Measurements from ENCODE around the gene SLC27A1. TPM values are rescaled to one million over a fixed set of nuclear protein-coding genes. Genes with fewer than 3 reads are reported as not detected.
A peak's percentile ranks its signal among the peaks of the same experiment; 100 is the strongest.

The SLC27A1 gene
- total RNA-seq, 1 donor from 2014 or later, result 59.3 TPM

DNA sequence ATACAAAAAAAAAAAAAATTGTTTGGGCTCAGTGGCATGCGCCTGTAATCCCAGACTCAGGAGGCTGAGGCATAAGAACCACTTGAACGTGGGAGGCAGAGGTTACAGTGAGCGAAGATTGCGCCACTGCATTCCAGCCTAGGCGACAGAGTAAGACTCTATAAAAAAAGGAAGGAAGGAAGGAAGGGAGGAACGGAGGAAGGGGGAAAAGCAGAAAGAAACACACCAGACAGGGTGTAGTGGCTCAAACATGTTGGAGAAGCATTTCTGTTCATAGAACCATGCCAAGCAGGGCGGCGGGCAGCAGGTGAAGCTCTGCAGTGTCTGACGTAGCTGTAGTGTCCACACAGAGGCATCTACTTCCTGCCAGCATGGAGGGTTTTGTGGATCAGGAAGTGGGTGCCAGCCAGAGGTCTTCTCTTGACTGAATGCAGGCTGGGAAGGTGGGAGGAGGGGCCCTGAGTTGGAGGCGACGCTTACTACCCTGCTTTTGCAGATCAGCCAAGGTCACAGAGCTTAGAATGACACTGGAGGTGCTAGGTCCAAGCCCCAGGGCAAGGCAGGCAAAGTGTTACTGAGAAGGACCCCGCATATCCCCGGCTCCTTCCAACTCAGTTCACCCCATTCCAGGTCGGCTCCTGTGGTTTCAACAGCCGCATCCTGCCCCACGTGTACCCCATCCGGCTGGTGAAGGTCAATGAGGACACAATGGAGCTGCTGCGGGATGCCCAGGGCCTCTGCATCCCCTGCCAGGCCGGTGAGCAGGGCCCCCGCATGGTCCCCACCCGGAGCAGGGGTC, 29.5 kb downstream of the SLC27A1 start:
- peaks cover 44% of the 10 kb centered on the region for H3K4me1 ChIP-seq
- H3K27ac ChIP-seq (replicated peaks), result peak overlapping the region; percentile 69
- H3K36me3 ChIP-seq, result peaks cover 54% of the 10 kb centered on the region
- no peak overlapping the region for H3K4me3 ChIP-seq
- intact Hi-C loops (cut with micrococcal nuclease), result no loop called here
- TF ChIP-seq, protein P1, sequence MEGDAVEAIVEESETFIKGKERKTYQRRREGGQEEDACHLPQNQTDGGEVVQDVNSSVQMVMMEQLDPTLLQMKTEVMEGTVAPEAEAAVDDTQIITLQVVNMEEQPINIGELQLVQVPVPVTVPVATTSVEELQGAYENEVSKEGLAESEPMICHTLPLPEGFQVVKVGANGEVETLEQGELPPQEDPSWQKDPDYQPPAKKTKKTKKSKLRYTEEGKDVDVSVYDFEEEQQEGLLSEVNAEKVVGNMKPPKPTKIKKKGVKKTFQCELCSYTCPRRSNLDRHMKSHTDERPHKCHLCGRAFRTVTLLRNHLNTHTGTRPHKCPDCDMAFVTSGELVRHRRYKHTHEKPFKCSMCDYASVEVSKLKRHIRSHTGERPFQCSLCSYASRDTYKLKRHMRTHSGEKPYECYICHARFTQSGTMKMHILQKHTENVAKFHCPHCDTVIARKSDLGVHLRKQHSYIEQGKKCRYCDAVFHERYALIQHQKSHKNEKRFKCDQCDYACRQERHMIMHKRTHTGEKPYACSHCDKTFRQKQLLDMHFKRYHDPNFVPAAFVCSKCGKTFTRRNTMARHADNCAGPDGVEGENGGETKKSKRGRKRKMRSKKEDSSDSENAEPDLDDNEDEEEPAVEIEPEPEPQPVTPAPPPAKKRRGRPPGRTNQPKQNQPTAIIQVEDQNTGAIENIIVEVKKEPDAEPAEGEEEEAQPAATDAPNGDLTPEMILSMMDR (IDR thresholded peaks at IDR 0.05; ENCODE audit: borderline replicate concordance), result no peak
- no peak for DNase-seq
- no peaks in the 10 kb centered on the region for H3K27me3 ChIP-seq (ENCODE audit: low read depth)
- no peaks in the 10 kb centered on the region for H3K9me3 ChIP-seq (replicated peaks)

DNA sequence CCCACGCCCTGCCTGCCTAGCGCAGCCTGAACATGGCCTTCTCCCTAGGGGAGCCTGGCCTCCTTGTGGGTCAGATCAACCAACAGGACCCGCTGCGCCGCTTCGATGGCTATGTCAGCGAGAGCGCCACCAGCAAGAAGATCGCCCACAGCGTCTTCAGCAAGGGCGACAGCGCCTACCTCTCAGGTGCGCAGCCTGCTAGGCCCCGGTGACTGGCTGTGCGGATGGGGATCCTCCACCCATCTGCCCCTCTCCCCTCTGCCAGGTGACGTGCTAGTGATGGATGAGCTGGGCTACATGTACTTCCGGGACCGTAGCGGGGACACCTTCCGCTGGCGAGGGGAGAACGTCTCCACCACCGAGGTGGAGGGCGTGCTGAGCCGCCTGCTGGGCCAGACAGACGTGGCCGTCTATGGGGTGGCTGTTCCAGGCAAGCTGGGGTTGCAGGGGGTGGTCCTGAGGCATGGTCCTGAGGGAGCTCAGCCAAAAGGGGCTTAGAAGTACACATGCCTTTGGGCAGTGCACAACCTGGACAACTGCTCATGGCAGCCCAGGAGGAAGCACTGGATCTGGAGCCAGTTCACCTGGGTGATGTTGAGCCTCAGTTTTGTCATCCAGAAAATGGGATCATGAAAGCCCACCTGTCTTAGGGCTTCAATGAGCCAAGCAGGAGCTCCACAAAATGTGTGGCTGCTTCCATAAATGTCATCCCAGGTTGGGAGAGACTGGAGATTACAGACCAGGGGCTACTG, 30.3 kb downstream of the SLC27A1 start:
- no peak for DNase-seq
- Histone ChIP-seq H3K36me3 (peaks cover 59% of the 10 kb centered on the region), H3K27me3 (ENCODE audit: low read depth) (no peaks in the 10 kb centered on the region), H3K4me1 (peaks cover 49% of the 10 kb centered on the region), H3K9me3 (replicated peaks) (no peaks in the 10 kb centered on the region), H3K27ac (replicated peaks) (peak overlapping the region; percentile 69), H3K4me3 (no peak overlapping the region)
- intact Hi-C loops (cut with micrococcal nuclease), result no loop called here
- TF ChIP-seq, protein P1 (IDR thresholded peaks at IDR 0.05; ENCODE audit: borderline replicate concordance), result no peak

DNA sequence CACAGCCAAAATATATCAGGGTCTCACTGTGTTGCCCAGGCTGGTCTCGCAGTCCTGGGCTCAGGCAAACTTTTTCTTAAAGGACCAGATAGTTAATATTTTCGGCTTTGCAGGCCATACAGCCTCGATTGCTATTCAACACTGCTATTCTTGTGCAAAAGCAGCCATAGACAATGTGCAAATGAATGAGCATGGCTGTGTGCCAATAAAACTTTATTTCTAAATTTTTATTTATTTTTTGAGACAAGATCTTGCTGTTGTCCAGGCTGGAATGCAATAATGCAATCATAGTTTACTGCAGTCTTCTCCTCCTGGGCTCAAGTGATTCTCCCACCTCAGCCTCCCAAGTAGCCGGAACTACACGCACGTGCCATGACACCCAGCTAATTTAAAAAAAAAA, 32.9 kb downstream of the SLC27A1 start:
- TF ChIP-seq, protein P1 (IDR thresholded peaks at IDR 0.05; ENCODE audit: borderline replicate concordance), result no peak
- Histone ChIP-seq H3K27ac (replicated peaks) (no peak overlapping the region), H3K27me3 (ENCODE audit: low read depth) (no peaks in the 10 kb centered on the region), H3K36me3 (peaks cover 47% of the 10 kb centered on the region), H3K4me1 (peaks cover 47% of the 10 kb centered on the region), H3K4me3 (no peak overlapping the region), H3K9me3 (replicated peaks) (no peaks in the 10 kb centered on the region)
- DNase-seq, result no peak
- intact Hi-C loops (cut with micrococcal nuclease), result no loop called here

DNA sequence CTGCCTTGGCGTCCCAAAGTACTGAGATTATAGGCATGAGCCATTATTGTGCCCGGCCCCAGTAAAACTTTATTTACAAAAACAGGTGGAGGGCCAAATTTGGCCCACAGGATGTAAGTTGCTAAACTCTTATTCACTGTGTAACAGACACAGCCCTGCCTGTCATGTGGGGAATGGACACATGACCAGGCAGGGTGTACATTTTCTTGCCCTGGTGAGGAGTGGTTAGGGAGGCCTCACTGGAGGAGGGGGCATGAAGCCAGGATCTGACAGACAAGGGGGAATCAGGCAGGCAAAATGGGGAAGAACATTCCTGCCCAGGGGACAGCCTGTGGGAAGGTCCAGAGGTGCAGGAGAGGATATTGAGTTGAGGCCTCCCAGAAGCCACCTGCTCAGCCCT, 33.7 kb downstream of the SLC27A1 start:
- intact Hi-C loops (cut with micrococcal nuclease), result no loop called here
- no peaks in the 10 kb centered on the region for H3K9me3 ChIP-seq (replicated peaks)
- no peaks in the 10 kb centered on the region for H3K27me3 ChIP-seq (ENCODE audit: low read depth)
- TF ChIP-seq, protein P1 (IDR thresholded peaks at IDR 0.05; ENCODE audit: borderline replicate concordance), result no peak
- H3K4me3 ChIP-seq, result no peak overlapping the region
- peaks cover 46% of the 10 kb centered on the region for H3K36me3 ChIP-seq
- peaks cover 45% of the 10 kb centered on the region for H3K4me1 ChIP-seq
- DNase-seq, result no peak
- no peak overlapping the region for H3K27ac ChIP-seq (replicated peaks)

DNA sequence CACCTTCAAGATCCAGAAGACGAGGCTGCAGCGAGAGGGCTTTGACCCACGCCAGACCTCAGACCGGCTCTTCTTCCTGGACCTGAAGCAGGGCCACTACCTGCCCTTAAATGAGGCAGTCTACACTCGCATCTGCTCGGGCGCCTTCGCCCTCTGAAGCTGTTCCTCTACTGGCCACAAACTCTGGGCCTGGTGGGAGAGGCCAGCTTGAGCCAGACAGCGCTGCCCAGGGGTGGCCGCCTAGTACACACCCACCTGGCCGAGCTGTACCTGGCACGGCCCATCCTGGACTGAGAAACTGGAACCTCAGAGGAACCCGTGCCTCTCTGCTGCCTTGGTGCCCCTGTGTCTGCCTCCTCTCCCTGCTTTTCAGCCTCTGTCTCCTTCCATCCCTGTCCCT, 34.1 kb downstream of the SLC27A1 start:
- H3K36me3 ChIP-seq, result peaks cover 46% of the 10 kb centered on the region
- intact Hi-C loops (cut with micrococcal nuclease), result no loop called here
- DNase-seq, result no peak
- H3K4me3 ChIP-seq, result no peak overlapping the region
- no peaks in the 10 kb centered on the region for H3K9me3 ChIP-seq (replicated peaks)
- H3K27me3 ChIP-seq (ENCODE audit: low read depth), result no peaks in the 10 kb centered on the region
- H3K4me1 ChIP-seq, result peaks cover 45% of the 10 kb centered on the region
- H3K27ac ChIP-seq (replicated peaks), result no peak overlapping the region
- TF ChIP-seq, protein P1 (IDR thresholded peaks at IDR 0.05; ENCODE audit: borderline replicate concordance), result no peak
